ENCODE measurements around the gene OPRM1. TPM values are rescaled to one million over a fixed set of nuclear protein-coding genes. Genes with fewer than 3 reads are reported as not detected.

OPRM1 gene
- total RNA-seq, 1 donor from 2014 or later = not detected

DNA sequence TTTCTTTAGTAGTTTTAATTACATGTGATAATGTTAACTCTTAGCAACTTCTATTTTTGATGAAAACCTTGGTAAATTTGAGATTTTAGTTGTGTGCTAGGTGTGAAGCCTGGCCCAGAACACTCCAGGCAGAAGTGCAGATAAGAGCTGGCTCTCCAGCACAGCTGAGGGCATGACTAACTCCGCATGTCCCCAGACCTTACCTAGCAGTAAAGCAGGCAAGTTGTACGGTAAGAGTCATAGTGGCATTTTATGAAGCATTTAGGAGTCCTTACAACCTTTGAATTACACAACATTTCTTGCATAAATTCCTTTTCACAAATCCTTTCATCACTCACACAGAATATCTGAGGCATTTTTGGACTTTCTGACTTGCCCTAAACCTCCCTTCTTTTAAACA lies 67.2 kb downstream of the OPRM1 start:
- no peaks in the 10 kb centered on the region for H3K36me3 Mint-ChIP-seq (ENCODE audit: unreplicated experiment)
- TF ChIP-seq, protein P1, sequence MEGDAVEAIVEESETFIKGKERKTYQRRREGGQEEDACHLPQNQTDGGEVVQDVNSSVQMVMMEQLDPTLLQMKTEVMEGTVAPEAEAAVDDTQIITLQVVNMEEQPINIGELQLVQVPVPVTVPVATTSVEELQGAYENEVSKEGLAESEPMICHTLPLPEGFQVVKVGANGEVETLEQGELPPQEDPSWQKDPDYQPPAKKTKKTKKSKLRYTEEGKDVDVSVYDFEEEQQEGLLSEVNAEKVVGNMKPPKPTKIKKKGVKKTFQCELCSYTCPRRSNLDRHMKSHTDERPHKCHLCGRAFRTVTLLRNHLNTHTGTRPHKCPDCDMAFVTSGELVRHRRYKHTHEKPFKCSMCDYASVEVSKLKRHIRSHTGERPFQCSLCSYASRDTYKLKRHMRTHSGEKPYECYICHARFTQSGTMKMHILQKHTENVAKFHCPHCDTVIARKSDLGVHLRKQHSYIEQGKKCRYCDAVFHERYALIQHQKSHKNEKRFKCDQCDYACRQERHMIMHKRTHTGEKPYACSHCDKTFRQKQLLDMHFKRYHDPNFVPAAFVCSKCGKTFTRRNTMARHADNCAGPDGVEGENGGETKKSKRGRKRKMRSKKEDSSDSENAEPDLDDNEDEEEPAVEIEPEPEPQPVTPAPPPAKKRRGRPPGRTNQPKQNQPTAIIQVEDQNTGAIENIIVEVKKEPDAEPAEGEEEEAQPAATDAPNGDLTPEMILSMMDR (IDR thresholded peaks at IDR 0.05) = no peak
- peaks cover 12% of the 10 kb centered on the region for H3K27me3 Mint-ChIP-seq (ENCODE audit: unreplicated experiment)
- peaks cover 4% of the 10 kb centered on the region for H3K9me3 Mint-ChIP-seq (ENCODE audit: unreplicated experiment)
- no peak overlapping the region for H3K4me3 Mint-ChIP-seq (ENCODE audit: unreplicated experiment)
- DNase-seq (ENCODE audit: extremely low spot score, unreplicated experiment) = no peak
- H3K4me1 Mint-ChIP-seq (ENCODE audit: unreplicated experiment) = no peaks in the 10 kb centered on the region
- no peak overlapping the region for H3K27ac Mint-ChIP-seq (ENCODE audit: unreplicated experiment)

DNA sequence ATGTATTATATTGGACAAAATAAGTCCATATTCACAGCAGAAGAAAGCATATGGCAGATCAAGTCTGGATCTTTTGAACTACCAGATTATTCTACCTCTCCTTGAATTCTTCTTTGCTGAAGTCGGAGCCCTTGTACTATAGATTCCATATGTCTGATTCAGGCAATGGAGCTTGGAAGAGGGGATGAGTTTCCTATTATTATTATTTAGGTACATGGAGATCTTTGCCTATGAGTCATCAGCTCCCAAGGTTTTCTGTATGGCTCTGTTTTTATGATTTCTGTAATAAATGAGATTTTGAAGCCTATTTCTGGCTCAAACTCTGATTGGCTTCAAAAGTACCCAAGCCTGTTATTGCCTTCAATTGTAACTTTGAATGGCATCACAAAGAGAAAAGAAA lies 72.0 kb downstream of the OPRM1 start:
- H3K36me3 Mint-ChIP-seq (ENCODE audit: unreplicated experiment) = no peaks in the 10 kb centered on the region
- DNase-seq (ENCODE audit: extremely low spot score, unreplicated experiment) = no peak
- no peak overlapping the region for H3K27ac Mint-ChIP-seq (ENCODE audit: unreplicated experiment)
- H3K4me1 Mint-ChIP-seq (ENCODE audit: unreplicated experiment) = no peaks in the 10 kb centered on the region
- peaks cover 2% of the 10 kb centered on the region for H3K27me3 Mint-ChIP-seq (ENCODE audit: unreplicated experiment)
- H3K9me3 Mint-ChIP-seq (ENCODE audit: unreplicated experiment) = peaks cover 5% of the 10 kb centered on the region
- TF ChIP-seq, protein P1 (IDR thresholded peaks at IDR 0.05) = no peak
- H3K4me3 Mint-ChIP-seq (ENCODE audit: unreplicated experiment) = no peak overlapping the region

DNA sequence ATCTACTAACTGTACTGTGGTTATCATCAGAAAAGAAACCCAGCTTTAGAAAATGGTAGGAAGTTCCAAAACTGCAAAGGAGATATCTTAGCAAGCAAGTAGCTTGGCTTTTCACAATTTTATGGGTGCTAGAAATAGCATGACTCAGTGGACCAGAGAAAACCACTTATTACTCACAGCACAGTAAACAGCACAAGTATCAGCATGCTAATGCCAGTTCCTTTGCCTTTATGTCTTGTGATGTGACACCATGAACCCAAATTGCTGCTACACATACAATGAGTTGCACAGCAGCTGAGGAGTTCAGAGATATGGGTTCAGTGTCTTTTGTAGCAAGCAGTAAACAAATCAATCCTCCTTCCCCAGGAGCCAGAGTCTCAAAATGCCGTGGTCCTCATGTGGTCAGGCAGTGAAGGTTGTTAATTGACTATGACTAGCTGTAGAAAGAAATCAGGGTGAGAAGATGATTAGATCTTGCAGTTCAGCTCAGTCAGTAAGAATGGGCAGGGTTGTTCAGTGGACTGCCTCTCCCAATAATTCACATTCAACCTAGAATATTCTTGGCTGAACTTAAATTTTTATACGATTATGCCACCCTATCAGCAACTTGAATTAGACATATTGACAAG lies 73.3 kb downstream of the OPRM1 start:
- no peaks in the 10 kb centered on the region for H3K27me3 Mint-ChIP-seq (ENCODE audit: unreplicated experiment)
- peaks cover 9% of the 10 kb centered on the region for H3K9me3 Mint-ChIP-seq (ENCODE audit: unreplicated experiment)
- H3K27ac Mint-ChIP-seq (ENCODE audit: unreplicated experiment) = no peak overlapping the region
- H3K4me1 Mint-ChIP-seq (ENCODE audit: unreplicated experiment) = no peaks in the 10 kb centered on the region
- DNase-seq (ENCODE audit: extremely low spot score, unreplicated experiment) = no peak
- TF ChIP-seq, protein P1 (IDR thresholded peaks at IDR 0.05) = no peak
- no peaks in the 10 kb centered on the region for H3K36me3 Mint-ChIP-seq (ENCODE audit: unreplicated experiment)
- H3K4me3 Mint-ChIP-seq (ENCODE audit: unreplicated experiment) = no peak overlapping the region

- H3K27ac Mint-ChIP-seq (ENCODE audit: unreplicated experiment) = no peak overlapping the region
- H3K4me3 Mint-ChIP-seq (ENCODE audit: unreplicated experiment) = no peak overlapping the region
- no peaks in the 10 kb centered on the region for H3K36me3 Mint-ChIP-seq (ENCODE audit: unreplicated experiment)
- DNase-seq (ENCODE audit: extremely low spot score, unreplicated experiment) = no peak
- H3K4me1 Mint-ChIP-seq (ENCODE audit: unreplicated experiment) = no peaks in the 10 kb centered on the region
- TF ChIP-seq, protein P1 (IDR thresholded peaks at IDR 0.05) = no peak
- H3K9me3 Mint-ChIP-seq (ENCODE audit: unreplicated experiment) = peaks cover 9% of the 10 kb centered on the region
- no peaks in the 10 kb centered on the region for H3K27me3 Mint-ChIP-seq (ENCODE audit: unreplicated experiment)
These were observed 74.4 kb downstream of the OPRM1 start for GRCh38 chr6:154113392-154113791.

DNA sequence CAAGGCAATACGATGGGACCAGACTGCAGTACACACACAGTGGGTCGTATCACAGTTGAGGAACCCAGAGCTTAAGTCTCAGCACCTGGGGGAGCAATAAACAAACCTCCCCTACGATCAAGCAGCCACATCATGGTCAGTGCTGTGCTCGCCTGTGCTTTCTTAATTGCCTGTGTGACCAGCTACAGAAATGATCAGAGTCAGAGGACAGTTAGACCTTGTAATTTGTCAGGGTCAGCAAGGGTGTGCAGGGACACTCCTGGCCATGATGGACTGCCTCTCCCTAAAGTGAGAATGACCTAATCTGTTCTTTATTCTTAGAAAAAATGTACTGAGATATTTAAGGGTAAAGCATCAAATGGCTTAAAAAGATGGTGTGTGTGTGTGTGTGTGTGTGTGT lies 78.4 kb downstream of the OPRM1 start:
- Mint-ChIP-seq H3K27me3 (ENCODE audit: unreplicated experiment) (peaks cover 21% of the 10 kb centered on the region), H3K36me3 (ENCODE audit: unreplicated experiment) (no peaks in the 10 kb centered on the region), H3K4me3 (ENCODE audit: unreplicated experiment) (no peak overlapping the region), H3K27ac (ENCODE audit: unreplicated experiment) (no peak overlapping the region), H3K4me1 (ENCODE audit: unreplicated experiment) (no peaks in the 10 kb centered on the region), H3K9me3 (ENCODE audit: unreplicated experiment) (peaks cover 7% of the 10 kb centered on the region)
- TF ChIP-seq, protein P1 (IDR thresholded peaks at IDR 0.05) = no peak
- DNase-seq (ENCODE audit: extremely low spot score, unreplicated experiment) = no peak
